Rectal smooth muscle tissue (tissue), 1 donor: ENCODE data around the gene ANKRD62.
"Not testable (repeated sequence)": the region's sequence is repeated elsewhere in the genome, so short reads cannot be mapped to it uniquely, and the experiment has no call there.

ENCODE experiments used
- H3K27ac ChIP-seq: one replicate; pipeline ENCODE4 v1.7.0; 2013; ENCODE audit warnings: low read depth, low read length, inconsistent platforms
- H3K27me3 ChIP-seq: one replicate; pipeline ENCODE4 v1.7.0; 2013; ENCODE audit warnings: low read length; ENCODE audit not compliant: control insufficient read depth, insufficient read depth
- H3K36me3 ChIP-seq: one replicate; pipeline ENCODE4 v1.7.0; 2013; ENCODE audit warnings: low read length; ENCODE audit not compliant: control insufficient read depth, insufficient read depth
- H3K4me1 ChIP-seq: one replicate; pipeline ENCODE4 v1.7.0; 2013; ENCODE audit warnings: low read length; ENCODE audit not compliant: control insufficient read depth, insufficient read depth
- H3K4me3 ChIP-seq: one replicate; pipeline ENCODE4 v1.7.0; 2013; ENCODE audit warnings: low read length
- H3K9ac ChIP-seq: one replicate; pipeline ENCODE4 v1.7.0; 2013; ENCODE audit warnings: low read length

ANKRD62 gene

DNA sequence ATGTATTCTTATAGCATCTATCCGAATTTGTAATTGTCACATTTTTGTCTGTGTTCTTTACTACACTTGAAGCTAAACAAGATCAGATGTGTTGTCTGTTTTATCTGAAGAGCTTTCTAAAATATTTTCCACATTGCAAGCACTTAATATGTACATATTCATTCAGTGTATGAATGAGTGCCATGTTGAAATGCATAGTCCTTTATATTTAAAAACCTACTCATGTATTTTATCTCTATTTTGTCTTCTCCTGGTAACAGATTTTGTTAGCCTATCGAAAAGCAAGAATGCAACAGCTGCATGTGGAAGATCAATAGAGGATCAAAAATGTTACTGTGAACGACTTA, 28.4 kb downstream of the ANKRD62 start:
- not testable (repeated sequence) for H3K27me3 ChIP-seq, H3K9ac ChIP-seq, H3K27ac ChIP-seq, H3K36me3 ChIP-seq, H3K4me3 ChIP-seq, H3K4me1 ChIP-seq

DNA sequence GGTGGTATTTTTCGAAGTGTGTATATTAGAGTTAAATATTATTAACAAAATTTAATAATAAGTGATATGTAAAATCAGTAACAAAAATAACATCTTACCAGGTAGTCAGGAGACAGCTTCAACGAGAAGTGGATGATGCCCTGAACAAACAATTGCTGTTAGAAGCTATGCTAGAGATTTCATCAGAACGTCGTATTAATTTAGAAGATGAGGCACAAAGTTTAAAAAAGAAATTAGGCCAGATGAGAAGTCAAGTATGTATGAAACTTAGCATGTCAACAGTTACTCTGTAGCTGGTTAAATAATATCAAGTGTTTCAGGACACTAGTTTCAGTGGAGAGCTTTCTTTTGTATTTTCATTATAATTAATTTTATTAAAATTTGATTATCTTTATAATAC, 34.0 kb downstream of the ANKRD62 start:
- H3K36me3 ChIP-seq, H3K9ac ChIP-seq, H3K4me1 ChIP-seq, H3K4me3 ChIP-seq, H3K27ac ChIP-seq, H3K27me3 ChIP-seq: not testable (repeated sequence)

DNA sequence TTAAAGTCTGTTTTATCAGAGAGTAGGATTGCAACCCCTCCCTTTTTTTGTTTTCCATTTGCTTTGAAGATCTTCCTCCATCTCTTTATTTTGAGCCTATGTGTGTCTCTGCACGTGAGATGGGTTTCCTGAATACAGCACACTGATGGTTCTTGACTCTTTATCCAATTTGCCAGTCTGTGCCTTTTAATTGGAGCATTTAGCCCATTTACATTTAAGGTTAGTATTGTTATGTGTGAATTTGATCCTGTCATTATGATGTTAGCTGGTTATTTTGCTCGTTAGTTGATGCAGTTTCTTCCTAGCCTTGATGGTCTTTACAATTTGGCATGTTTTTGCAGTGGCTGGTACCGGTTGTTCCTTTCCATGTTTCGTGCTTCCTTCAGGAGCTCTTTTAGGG, 45.2 kb downstream of the ANKRD62 start:
- H3K27ac ChIP-seq, H3K27me3 ChIP-seq, H3K9ac ChIP-seq, H3K4me3 ChIP-seq, H3K36me3 ChIP-seq, H3K4me1 ChIP-seq: not testable (repeated sequence)

DNA sequence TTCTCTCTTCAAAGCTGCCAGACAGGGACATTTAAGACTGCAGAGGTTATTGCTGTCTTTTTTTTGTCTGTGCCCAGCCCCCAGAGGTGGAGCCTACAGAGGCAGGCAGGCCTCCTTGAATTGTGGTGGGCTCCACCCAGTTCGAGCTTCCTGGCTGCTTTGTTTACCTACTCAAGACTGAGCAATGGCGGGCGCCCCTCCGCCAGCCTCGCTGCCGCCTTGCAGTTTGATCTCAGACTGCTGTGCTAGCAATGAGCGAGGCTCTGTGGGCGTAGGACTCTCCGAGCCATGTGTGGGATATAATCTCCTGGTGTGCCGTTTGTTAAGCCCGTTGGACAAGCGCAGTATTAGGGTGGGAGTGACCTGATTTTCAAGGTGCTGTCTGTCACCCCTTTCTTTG, 47.2 kb downstream of the ANKRD62 start:
- H3K4me3 ChIP-seq, H3K27me3 ChIP-seq, H3K36me3 ChIP-seq, H3K9ac ChIP-seq, H3K27ac ChIP-seq, H3K4me1 ChIP-seq: not testable (repeated sequence)

DNA sequence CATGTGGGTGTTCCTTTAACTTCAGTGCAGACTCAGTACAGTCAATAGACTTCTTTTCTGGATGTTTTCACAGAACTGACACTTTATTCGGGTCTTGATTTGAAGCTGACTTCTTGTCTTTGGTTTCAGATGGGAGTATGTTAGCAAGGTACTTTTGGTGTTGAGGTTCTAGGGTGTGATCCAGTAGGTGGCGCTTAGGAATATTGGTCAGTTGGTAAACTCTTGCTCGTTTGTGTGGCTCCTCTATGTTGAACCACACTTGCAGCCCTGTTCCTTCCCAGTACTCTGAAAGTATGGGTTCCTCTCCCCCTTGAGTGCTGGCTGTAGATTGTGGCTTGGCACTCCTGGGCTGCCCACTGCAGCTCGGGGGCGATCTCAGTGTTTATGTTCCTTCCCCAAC, 48.1 kb downstream of the ANKRD62 start:
- H3K4me1 ChIP-seq, H3K36me3 ChIP-seq, H3K27ac ChIP-seq, H3K27me3 ChIP-seq, H3K9ac ChIP-seq, H3K4me3 ChIP-seq: not testable (repeated sequence)

GRCh38 chr18:12149431-12149830, 55.8 kb downstream of the ANKRD62 start:
- not testable (repeated sequence) for H3K4me1 ChIP-seq, H3K27ac ChIP-seq, H3K36me3 ChIP-seq, H3K4me3 ChIP-seq, H3K27me3 ChIP-seq, H3K9ac ChIP-seq

DNA sequence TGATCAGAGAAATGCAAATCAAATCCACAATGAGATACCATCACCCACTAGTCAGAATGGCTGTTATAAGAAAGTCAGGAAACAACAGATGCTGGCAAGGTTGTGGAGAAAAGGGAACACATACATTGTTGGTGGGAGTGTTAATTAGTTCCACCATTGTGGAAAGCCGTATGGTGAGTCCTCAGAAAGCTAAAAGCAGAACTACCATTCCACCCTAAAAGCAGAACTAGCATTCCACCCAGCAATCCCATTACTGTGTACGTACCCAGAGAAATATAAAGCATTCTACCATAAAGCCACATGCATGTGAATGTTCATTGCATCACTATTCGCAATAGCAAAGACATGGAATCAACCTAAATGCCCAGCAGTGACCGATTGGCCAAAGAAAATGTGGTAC, 60.7 kb downstream of the ANKRD62 start:
- Histone ChIP-seq H3K9ac (no peak overlapping the region), H3K27ac (no peak overlapping the region), H3K4me3 (no peak overlapping the region), H3K36me3 (no peaks in the 10 kb centered on the region), H3K27me3 (no peaks in the 10 kb centered on the region), H3K4me1 (no peaks in the 10 kb centered on the region)

DNA sequence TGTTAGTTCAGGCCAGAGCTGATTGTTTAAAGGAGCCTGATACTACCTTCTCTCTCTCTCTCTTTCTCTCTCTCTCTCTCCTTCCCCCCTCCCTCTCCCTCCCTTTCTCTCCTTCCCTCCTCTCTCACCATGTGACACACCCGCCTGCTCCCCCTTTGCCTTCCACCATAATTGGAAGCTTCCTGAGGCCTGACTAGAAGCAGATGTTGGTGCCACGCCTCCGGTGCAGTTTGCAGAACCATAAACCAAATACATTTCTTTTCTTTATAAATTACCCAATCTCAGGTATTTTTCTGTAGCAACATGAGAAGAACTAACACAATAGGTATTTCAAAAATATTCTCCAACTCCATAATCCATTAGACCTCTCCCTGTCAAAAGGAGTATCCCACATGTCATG, 62.4 kb downstream of the ANKRD62 start:
- Histone ChIP-seq H3K36me3 (no peaks in the 10 kb centered on the region), H3K4me1 (no peaks in the 10 kb centered on the region), H3K27ac (no peak overlapping the region), H3K4me3 (no peak overlapping the region), H3K27me3 (no peaks in the 10 kb centered on the region), H3K9ac (no peak overlapping the region)

DNA sequence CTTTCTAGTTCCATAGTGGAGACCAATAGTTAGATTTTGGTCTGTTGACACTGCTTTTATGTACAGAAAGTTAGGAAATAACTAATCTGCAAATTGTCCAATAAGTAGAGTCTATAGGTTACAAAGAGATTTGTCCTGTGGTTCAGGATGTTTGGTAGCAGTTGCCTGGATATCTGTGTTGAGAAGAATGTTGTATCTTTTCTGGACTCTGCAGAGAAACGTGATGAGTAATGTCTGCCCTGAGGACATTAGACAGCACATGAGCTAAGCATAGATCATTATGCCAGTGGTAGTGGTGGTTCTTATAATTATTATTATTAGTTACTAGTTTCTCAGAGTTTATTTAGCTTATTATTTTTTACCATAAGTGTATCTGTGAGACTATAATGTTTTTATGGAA, 65.8 kb downstream of the ANKRD62 start:
- H3K4me3 ChIP-seq, result no peak overlapping the region
- no peaks in the 10 kb centered on the region for H3K27me3 ChIP-seq
- H3K4me1 ChIP-seq, result no peaks in the 10 kb centered on the region
- no peak overlapping the region for H3K27ac ChIP-seq
- H3K36me3 ChIP-seq, result no peaks in the 10 kb centered on the region
- no peak overlapping the region for H3K9ac ChIP-seq

DNA sequence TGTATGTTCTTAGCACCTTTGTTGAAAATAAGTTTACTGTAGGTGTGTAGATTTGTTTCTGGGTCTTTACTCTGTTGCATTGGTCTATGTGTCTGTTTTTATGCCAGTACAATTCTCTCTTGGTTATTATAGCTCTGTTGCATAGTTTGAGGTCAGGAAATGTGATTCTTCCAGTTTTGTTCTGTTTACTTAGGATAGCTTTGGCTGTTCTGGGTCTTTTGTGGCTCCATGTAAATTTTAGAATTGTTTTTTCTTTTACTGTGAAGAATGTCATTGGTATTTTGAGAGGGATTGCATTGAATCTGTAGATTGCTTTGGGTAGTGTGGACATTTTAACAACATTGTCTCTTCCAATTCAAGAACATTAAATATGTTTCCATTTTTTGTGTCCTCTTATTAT, 69.1 kb downstream of the ANKRD62 start:
- Histone ChIP-seq H3K4me1 (no peaks in the 10 kb centered on the region), H3K27me3 (no peaks in the 10 kb centered on the region), H3K27ac (no peak overlapping the region), H3K9ac (no peak overlapping the region), H3K4me3 (no peak overlapping the region), H3K36me3 (no peaks in the 10 kb centered on the region)

- no peaks in the 10 kb centered on the region for H3K4me1 ChIP-seq
- no peaks in the 10 kb centered on the region for H3K27me3 ChIP-seq
- H3K27ac ChIP-seq, result no peak overlapping the region
- H3K4me3 ChIP-seq, result no peak overlapping the region
- no peaks in the 10 kb centered on the region for H3K36me3 ChIP-seq
- no peak overlapping the region for H3K9ac ChIP-seq
Measured at GRCh38 chr18:12165038-12165768, 71.6 kb downstream of the ANKRD62 start.
